HL-60 (cell line): ENCODE results near the gene METTL25.

Experiments
- CTCF ChIP-seq: IDR thresholded peaks from one replicate; pipeline ENCODE4 v1.5.1; 2011; ENCODE audit warnings: low read length, control low read depth, inconsistent platforms; ENCODE audit not compliant: insufficient read depth
- POLR2AphosphoS5 ChIP-seq: IDR thresholded peaks from 2 replicates; pipeline ENCODE4 v1.6.1; 2012; ENCODE audit warnings: low read depth

GRCh38 chr12:82523996-82524395, 165.7 kb downstream of the METTL25 start:
- TF ChIP-seq CTCF (no peak), POLR2AphosphoS5 (no peak)
